B cell (primary cell): ENCODE measurements around the gene INPP4A. TPM values are rescaled to one million over a fixed set of nuclear protein-coding genes. Genes with fewer than 3 reads are reported as not detected.

Source experiments
- ATAC-seq: fragments of 200-7000 bp; cut with Tn5 transposase; one replicate; pipeline ENCODE4 v1.10.0; 2021; ENCODE audit warnings: low read depth, mild to moderate bottlenecking, moderate number of reproducible peaks, moderate library complexity
- CTCF ChIA-PET: fragments of 350-600 bp; sonication (Branson Sonifier 250); formaldehyde crosslinking; loops from one replicate; lab custom pipeline; 2021; ENCODE audit warnings: antibody characterized with exemption, inconsistent platforms; lab: Charles Lee
- POLR2A ChIA-PET: fragments of 350-600 bp; sonication (Branson Sonifier 250); formaldehyde crosslinking; loops from one replicate; lab custom pipeline; 2021; ENCODE audit warnings: antibody characterized with exemption; lab: Charles Lee
- DNase-seq: peaks from one replicate; pipeline ENCODE4 v3.0.0; 2013
- H2AFZ ChIP-seq: 2 replicates; pipeline ENCODE4 v1.6.1; 2012; ENCODE audit warnings: mild to moderate bottlenecking, low read depth, low read length; ENCODE audit not compliant: insufficient read depth, poor library complexity, severe bottlenecking
- H3K27ac ChIP-seq, 2 donors: 1 replicate in 1 of 2; 2 replicates in 1 of 2; pipeline ENCODE4 v1.5.1; 2012 to 2013; ENCODE audit warnings: low read length in 2 of 2, mild to moderate bottlenecking in 2 of 2, moderate library complexity in 1 of 2
- H3K27me3 ChIP-seq, 4 experiments: fragments of 200-600 bp in 1 of 4; sonication (generic) in 1 of 4; replicated peaks in 1 of 4; 1 replicate in 2 of 4; 2 replicates in 2 of 4; pipeline versions ENCODE4 v1.6.1 to v1.7.0; 2013 to 2016; ENCODE audit warnings: low read length in 3 of 4, mild to moderate bottlenecking in 2 of 4, mixed read lengths in 1 of 4, moderate library complexity in 1 of 4; ENCODE audit not compliant: insufficient read depth in 4 of 4, control insufficient read depth in 3 of 4; ENCODE audit errors: control extremely low read depth in 1 of 4
- H3K36me3 ChIP-seq, 2 experiments: replicated peaks in 1 of 2; 1 replicate in 1 of 2; 2 replicates in 1 of 2; pipeline versions ENCODE4 v1.6.1 to v1.7.1; 2013; ENCODE audit warnings: low read length in 1 of 2; ENCODE audit not compliant: insufficient read depth in 2 of 2, control insufficient read depth in 1 of 2; ENCODE audit errors: control extremely low read depth in 1 of 2, extremely low read depth in 1 of 2
- H3K4me1 ChIP-seq, 2 donors: fragments of 200-600 bp in 1 of 2; sonication (generic) in 1 of 2; 1 replicate in 1 of 2; 2 replicates in 1 of 2; pipeline versions ENCODE4 v1.5.1 to v1.6.1; 2013 to 2017; ENCODE audit warnings: low read length in 2 of 2; ENCODE audit not compliant: control insufficient read depth in 2 of 2, insufficient read depth in 2 of 2
- H3K4me2 ChIP-seq: replicated peaks from 2 replicates; pipeline ENCODE3; 2012; ENCODE audit warnings: mild to moderate bottlenecking, low read depth, low read length; ENCODE audit not compliant: poor library complexity, severe bottlenecking
- H3K4me3 ChIP-seq, 5 experiments: fragments of 200-600 bp in 1 of 5; sonication (generic) in 1 of 5; 1 replicate in 3 of 5; 2 replicates in 2 of 5; pipeline versions ENCODE4 v1.5.1 to v1.7.0; 2011 to 2016; ENCODE audit warnings: low read length in 4 of 5, mild to moderate bottlenecking in 4 of 5, low read depth in 2 of 5, control low read depth in 1 of 5, moderate library complexity in 1 of 5; ENCODE audit not compliant: insufficient read depth in 1 of 5; ENCODE audit errors: control extremely low read depth in 1 of 5, extremely low read depth in 1 of 5
- H3K79me2 ChIP-seq: fragments of 200-600 bp; sonication (generic); one replicate; pipeline ENCODE4 v1.6.0; 2016; ENCODE audit warnings: low read length; ENCODE audit not compliant: control insufficient read depth, insufficient read depth
- H3K9ac ChIP-seq: fragments of 200-600 bp; sonication (generic); 2 replicates; pipeline ENCODE4 v1.6.1; 2017; ENCODE audit warnings: mild to moderate bottlenecking, low read length, moderate library complexity
- H3K9me3 ChIP-seq, 3 donors: one replicate each; pipeline versions ENCODE4 v1.6.1 to v1.7.1; 2013; ENCODE audit warnings: low read length in 2 of 3; ENCODE audit not compliant: control insufficient read depth in 2 of 3, insufficient read depth in 1 of 3; ENCODE audit errors: control extremely low read depth in 1 of 3
- H4K20me1 ChIP-seq: 2 replicates; pipeline ENCODE4 v1.6.0; 2012; ENCODE audit warnings: mild to moderate bottlenecking, low read length; ENCODE audit not compliant: insufficient read depth, control insufficient read depth, poor library complexity, severe bottlenecking
- H3K27ac Mint-ChIP-seq: one replicate; pipeline ENCODE4 v1.8.0; 2021; ENCODE audit warnings: mixed read lengths
- H3K27me3 Mint-ChIP-seq: one replicate; pipeline ENCODE4 v1.8.0; 2021; ENCODE audit warnings: mixed read lengths
- H3K4me1 Mint-ChIP-seq: one replicate; pipeline ENCODE4 v1.8.0; 2021; ENCODE audit warnings: mixed read lengths
- H3K4me3 Mint-ChIP-seq: one replicate; pipeline ENCODE4 v1.8.0; 2021; ENCODE audit warnings: mixed read lengths
- H3K9me3 Mint-ChIP-seq: one replicate; pipeline ENCODE4 v1.8.0; 2022; ENCODE audit warnings: mixed read lengths; ENCODE audit not compliant: insufficient read depth
- EZH2 ChIP-seq: IDR thresholded peaks from 2 replicates; pipeline ENCODE4 v1.6.1; 2012; ENCODE audit warnings: borderline replicate concordance, low read depth, mild to moderate bottlenecking, moderate library complexity, low read length; ENCODE audit not compliant: insufficient read depth, poor library complexity, severe bottlenecking
- WGBS: methylation state at CpG from one replicate; pipeline ENCODE4 v1.1.5; 2013; ENCODE audit warnings: missing lambda C conversion rate; ENCODE audit not compliant: insufficient coverage; 5-methylcytosine and 5-hydroxymethylcytosine counted together
- intact Hi-C: fragments of 100-400 bp; cut with micrococcal nuclease; formaldehyde crosslinking; loops from one replicate; pipeline ENCODE4 v1.10.0; 2022
- polyA plus RNA-seq: library from polyadenylated mRNA; depleted of rRNA; stranded (reverse); fragments of >200 nt; gene quantifications from 2 replicates; pipeline ENCODE4 v1.2.3, GENCODE V29; 2012
- total RNA-seq, 2 donors: library from RNA; stranded (reverse); fragments of 120-200 nt in 1 of 2; gene quantifications; 1 replicate in 1 of 2; 2 replicates in 1 of 2; pipeline versions ENCODE4 v1.2.3 to v1.2.4, GENCODE V29; 2013 to 2022
- TF ChIP-seq, protein P1 (sequence below): fragments of 200-600 bp; IDR thresholded peaks from one replicate; pipeline ENCODE4 v1.8.0; 2022; ENCODE audit warnings: antibody characterized with exemption, mild to moderate bottlenecking

INPP4A gene
- total and polyA plus RNA-seq, 2 donors (not counting 1 experiment from before 2014, with no cell fraction given) = 10.7 to 22.5 TPM

DNA sequence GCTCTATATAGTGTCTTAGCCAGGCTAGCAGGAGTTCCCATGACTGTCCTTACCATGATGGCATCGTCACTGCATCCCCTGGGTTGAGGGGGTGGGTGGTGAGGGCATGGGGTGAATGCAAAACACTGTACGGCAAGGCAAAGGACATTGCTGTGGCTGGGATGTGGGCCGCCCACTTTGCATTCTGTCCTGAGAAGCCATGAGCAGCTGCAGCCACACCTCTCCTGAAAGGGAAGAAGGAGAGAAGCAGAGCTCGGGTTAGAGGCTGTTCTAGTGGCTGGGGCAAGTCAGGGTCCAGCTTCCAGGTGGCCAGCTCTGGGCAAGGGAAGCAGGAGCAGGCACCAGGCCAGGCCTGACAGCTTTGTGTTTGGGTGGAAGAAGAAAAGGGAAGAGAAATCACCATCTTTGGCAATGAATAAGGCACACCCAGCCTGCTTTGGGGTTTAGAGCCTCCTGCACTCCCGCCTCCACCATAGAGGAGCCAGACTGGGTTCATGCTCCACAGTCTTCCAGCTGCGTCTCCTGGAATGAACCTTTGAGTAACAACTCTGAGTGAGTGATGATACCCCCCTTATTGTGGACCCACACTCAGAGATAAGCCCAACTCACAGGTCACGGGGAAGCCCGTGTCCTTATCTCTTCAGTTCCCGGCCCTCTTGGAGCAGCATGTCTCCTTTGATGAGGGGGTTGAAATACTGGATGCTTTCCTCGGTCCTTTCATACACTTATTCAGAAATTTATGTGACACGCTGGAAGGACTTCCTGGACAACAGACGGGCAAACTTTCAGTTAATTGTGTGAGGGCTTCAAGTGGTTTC is 63.4 kb downstream of the INPP4A start:
- H3K36me3 ChIP-seq = no peaks in the 10 kb centered on the region
- H3K27me3 ChIP-seq = no peaks in the 10 kb centered on the region
- ATAC-seq = no peak
- H3K4me1 Mint-ChIP-seq = peaks cover 24% of the 10 kb centered on the region
- H3K9ac ChIP-seq = no peak overlapping the region
- intact Hi-C loops = no loop called here
- H3K4me3 ChIP-seq = no peak overlapping the region
- no peaks in the 10 kb centered on the region for H4K20me1 ChIP-seq
- no peak overlapping the region for H3K4me2 ChIP-seq
- H3K27ac ChIP-seq = no peak overlapping the region
- H2AFZ ChIP-seq = no peak overlapping the region
- ChIA-PET CTCF (no interaction called here), POLR2A (no interaction called here)
- no peaks in the 10 kb centered on the region for H3K9me3 Mint-ChIP-seq
- H3K27me3 Mint-ChIP-seq = no peaks in the 10 kb centered on the region
- no peak overlapping the region for H3K4me3 Mint-ChIP-seq
- H3K4me1 ChIP-seq = peaks cover 0 to 15% of the 10 kb centered on the region in 2 donors
- 80% methylated on average over 6 of the region's 12 CpGs for WGBS
- peaks cover 28% of the 10 kb centered on the region for H3K79me2 ChIP-seq
- H3K27ac Mint-ChIP-seq = no peak overlapping the region
- no peaks in the 10 kb centered on the region for H3K9me3 ChIP-seq
- TF ChIP-seq, protein P1, sequence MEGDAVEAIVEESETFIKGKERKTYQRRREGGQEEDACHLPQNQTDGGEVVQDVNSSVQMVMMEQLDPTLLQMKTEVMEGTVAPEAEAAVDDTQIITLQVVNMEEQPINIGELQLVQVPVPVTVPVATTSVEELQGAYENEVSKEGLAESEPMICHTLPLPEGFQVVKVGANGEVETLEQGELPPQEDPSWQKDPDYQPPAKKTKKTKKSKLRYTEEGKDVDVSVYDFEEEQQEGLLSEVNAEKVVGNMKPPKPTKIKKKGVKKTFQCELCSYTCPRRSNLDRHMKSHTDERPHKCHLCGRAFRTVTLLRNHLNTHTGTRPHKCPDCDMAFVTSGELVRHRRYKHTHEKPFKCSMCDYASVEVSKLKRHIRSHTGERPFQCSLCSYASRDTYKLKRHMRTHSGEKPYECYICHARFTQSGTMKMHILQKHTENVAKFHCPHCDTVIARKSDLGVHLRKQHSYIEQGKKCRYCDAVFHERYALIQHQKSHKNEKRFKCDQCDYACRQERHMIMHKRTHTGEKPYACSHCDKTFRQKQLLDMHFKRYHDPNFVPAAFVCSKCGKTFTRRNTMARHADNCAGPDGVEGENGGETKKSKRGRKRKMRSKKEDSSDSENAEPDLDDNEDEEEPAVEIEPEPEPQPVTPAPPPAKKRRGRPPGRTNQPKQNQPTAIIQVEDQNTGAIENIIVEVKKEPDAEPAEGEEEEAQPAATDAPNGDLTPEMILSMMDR = no peak
- TF ChIP-seq EZH2 = no peak
- DNase-seq = no peak

DNA sequence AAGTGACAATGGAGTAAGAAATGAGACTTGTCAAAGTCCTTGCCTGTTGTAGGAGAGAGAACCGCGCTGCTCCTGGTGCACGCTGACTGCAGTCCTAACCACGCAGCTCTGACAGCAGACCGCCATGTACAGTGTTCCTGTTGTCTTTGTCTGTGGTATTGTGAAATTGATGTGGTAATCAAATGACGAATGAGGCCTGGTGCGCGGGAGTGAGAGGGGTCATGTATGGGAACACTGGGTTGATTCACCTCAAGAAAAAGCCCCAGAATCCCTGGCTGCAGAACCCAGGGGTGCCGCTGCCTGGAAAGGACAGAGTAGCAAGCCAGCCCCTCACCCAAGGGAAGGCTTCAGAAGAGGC is 64.0 kb downstream of the INPP4A start:
- no peak overlapping the region for H3K4me3 ChIP-seq
- H3K4me2 ChIP-seq = no peak overlapping the region
- Mint-ChIP-seq H3K4me3 (no peak overlapping the region), H3K27ac (no peak overlapping the region), H3K4me1 (peaks cover 24% of the 10 kb centered on the region), H3K9me3 (no peaks in the 10 kb centered on the region), H3K27me3 (no peaks in the 10 kb centered on the region)
- WGBS = 97% methylated on average over 9 of the region's 9 CpGs
- intact Hi-C loops = no loop called here
- ATAC-seq (no peak), DNase-seq (no peak)
- no peaks in the 10 kb centered on the region for H3K36me3 ChIP-seq
- POLR2A ChIA-PET = no interaction called here
- H3K4me1 ChIP-seq = peaks cover 0 to 15% of the 10 kb centered on the region in 2 donors
- H3K79me2 ChIP-seq = peaks cover 33% of the 10 kb centered on the region
- TF ChIP-seq, protein P1 = no peak
- no peak for TF ChIP-seq EZH2
- no peaks in the 10 kb centered on the region for H4K20me1 ChIP-seq
- H2AFZ ChIP-seq = no peak overlapping the region
- CTCF ChIA-PET = no interaction called here
- H3K27ac ChIP-seq = no peak overlapping the region
- H3K9ac ChIP-seq = no peak overlapping the region
- H3K9me3 ChIP-seq = no peaks in the 10 kb centered on the region
- no peaks in the 10 kb centered on the region for H3K27me3 ChIP-seq
